SJSA1 (cell line): ENCODE results near the gene SLC35F4. TPM values are rescaled to one million over a fixed set of nuclear protein-coding genes. Genes with fewer than 3 reads are reported as not detected.

Source experiments
- DNase-seq, 2 experiments: peaks; one replicate each; pipeline ENCODE4 v3.0.0-alpha.2; 2015 to 2020; ENCODE audit warnings: low spot score in 2 of 2, low read depth in 1 of 2
- H3K27ac ChIP-seq: fragments of 250-450 bp; sonication (Bioruptor Pico); 2 replicates; pipeline ENCODE4 v1.5.1; 2020; ENCODE audit warnings: mild to moderate bottlenecking, moderate library complexity
- H3K27me3 ChIP-seq: fragments of 250-450 bp; sonication (Bioruptor Pico); replicated peaks from 2 replicates; pipeline ENCODE4 v1.5.1; 2020; ENCODE audit warnings: mild to moderate bottlenecking, moderate library complexity
- H3K36me3 ChIP-seq: fragments of 250-450 bp; sonication (Bioruptor Pico); 2 replicates; pipeline ENCODE4 v1.5.1; 2020; ENCODE audit warnings: mild to moderate bottlenecking
- H3K4me1 ChIP-seq: fragments of 250-450 bp; sonication (Bioruptor Pico); replicated peaks from 2 replicates; pipeline ENCODE4 v1.6.1; 2021; ENCODE audit warnings: mild to moderate bottlenecking
- H3K4me3 ChIP-seq: fragments of 250-450 bp; sonication (Bioruptor Pico); 2 replicates; pipeline ENCODE4 v1.5.1; 2020; ENCODE audit warnings: mild to moderate bottlenecking
- H3K9me3 ChIP-seq: fragments of 250-450 bp; sonication (Bioruptor Pico); replicated peaks from 2 replicates; pipeline ENCODE4 v1.5.1; 2020; ENCODE audit warnings: mild to moderate bottlenecking
- total RNA-seq: library from RNA; depleted of rRNA; stranded (reverse); fragments of >200 nt; shearing (Covaris generic); gene quantifications from 2 replicates; pipeline ENCODE4 v1.2.3, GENCODE V29; 2014; rRNA removed

Gene SLC35F4
- total RNA-seq, result not detected in 2 replicates

DNA sequence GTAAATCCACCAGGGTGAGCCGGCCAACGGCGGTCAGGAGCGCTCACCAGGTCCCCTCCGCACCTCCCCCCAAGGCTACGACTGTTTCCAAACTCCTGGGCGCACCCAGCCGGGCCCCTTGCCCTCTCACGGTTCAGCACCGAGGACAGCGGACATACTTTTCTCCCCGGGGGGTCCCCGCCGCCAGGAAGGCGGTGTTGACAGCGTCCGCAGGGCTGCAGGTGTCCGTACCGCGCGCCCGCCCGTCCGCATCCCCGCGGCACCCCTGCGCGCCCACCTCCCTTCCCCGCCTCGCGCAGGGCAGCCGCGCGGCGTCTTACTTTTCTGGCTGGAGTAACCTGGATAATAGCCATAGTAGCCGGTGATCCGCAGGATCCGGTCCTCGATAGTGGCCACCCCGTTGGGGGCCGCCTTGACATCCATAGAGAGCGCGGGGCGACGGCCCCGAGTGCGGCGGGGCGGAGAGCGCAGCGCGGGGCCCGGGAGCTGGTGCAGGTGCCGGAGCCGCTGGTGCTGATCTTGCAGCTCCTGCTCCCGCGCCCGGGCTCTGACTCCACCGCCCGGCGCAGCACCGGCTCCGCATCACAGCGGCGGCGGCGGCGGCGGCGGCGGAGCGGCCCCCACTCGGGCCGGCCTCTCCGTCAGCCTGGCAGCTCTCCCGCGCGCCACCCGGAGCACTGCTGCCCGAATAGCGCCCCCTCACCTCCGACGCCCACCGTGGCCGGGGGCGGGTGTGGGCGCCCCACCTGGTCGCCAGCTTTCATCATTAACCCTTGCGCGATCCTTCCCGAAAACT lies at the start of gene SLC35F4:
Gene SLC35F4, minus strand, starts transcription at position 690 of the 796 bp plus-strand sequence.
- Histone ChIP-seq H3K27me3 (peaks cover 21% of the 10 kb centered on the region), H3K9me3 (no peaks in the 10 kb centered on the region; the same call in 1 of the 2 replicates), H3K36me3 (no peaks in the 10 kb centered on the region), H3K4me1 (no peaks in the 10 kb centered on the region), H3K4me3 (no peak within 1 kb of the TSS), H3K27ac (no peak within 1 kb of the TSS)
- no peak for DNase-seq

DNA sequence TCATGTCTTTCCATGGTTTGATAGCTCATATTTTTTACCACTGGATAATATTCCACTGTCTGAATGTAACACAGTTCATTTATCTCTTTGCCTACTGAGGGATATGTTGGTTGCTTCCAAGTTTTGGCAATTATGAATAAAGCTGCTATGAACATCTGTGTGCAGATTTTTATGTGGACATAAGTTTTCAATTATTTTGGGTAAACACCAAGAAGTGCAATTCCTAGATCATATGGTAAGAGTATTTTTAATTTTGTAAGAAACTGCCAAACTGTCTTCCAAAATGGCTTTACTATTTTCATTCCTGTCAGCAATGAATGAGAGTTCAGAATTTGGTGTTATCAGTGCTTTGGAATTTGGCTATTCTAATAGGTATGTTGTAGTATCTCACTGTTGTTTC lies 43.7 kb upstream of the SLC35F4 start:
- H3K4me3 ChIP-seq, result no peak overlapping the region
- no peaks in the 10 kb centered on the region for H3K27me3 ChIP-seq
- H3K9me3 ChIP-seq, result no peaks in the 10 kb centered on the region
- no peaks in the 10 kb centered on the region for H3K36me3 ChIP-seq
- no peak for DNase-seq
- no peak overlapping the region for H3K27ac ChIP-seq
- no peaks in the 10 kb centered on the region for H3K4me1 ChIP-seq

DNA sequence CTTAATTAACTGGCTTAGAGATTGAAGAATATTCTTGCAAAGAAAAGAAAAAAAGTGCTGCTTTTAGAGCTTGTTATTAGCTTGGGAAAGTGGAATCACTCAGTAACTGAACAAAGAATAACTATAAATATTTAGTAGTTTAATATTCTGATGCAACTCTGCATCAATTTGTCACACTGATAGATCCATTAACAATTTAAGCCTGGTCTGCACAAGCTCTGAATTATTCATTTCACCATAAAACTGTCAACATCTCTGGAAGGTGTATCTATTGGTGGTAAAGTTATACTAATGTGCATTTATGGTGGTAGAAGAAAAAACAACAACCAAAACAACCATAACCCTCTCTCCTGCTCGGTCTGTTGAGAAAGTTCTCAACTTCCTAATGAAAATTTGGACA lies 38.1 kb upstream of the SLC35F4 start:
- H3K4me3 ChIP-seq, result no peak overlapping the region
- no peak for DNase-seq
- H3K27me3 ChIP-seq, result 0 out of 2 replicates have a peak, but pooled peaks cover 4% of the 10 kb centered on the region
- H3K27ac ChIP-seq, result no peak overlapping the region
- no peaks in the 10 kb centered on the region for H3K36me3 ChIP-seq
- no peaks in the 10 kb centered on the region for H3K9me3 ChIP-seq
- no peaks in the 10 kb centered on the region for H3K4me1 ChIP-seq

DNA sequence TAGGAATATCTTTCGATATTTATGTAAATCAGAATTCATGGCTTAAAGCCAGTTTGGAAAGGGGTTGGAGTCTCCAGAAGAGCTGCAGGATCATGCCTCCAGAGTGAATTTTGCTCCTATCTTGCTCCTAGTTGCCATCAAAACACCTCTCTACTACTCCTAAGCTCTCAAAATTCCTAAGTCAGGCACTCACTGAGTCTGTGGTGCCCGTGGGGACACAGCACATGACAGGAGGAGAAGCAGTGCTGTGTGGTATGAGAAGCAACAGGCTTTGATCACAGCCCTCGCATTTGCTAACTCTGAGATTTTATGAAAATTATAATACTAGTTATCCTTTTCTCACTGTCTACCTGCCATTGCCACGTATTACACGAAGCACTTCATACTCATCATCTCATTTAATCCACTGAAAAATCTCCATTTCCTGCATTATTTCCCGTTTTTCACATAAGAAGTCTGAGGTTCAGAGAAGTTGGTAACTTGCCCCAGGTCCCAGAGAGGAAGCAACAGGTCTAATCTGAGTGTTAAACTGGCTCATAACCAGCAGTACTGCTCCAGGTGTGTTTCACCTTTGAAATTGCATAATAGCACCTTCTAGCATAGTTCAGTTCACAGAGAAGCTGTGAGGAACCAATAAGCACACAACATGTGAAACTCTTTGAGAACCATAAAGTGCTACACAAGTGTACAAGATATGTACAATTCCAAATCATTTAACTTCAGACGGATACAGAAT lies 33.1 kb upstream of the SLC35F4 start:
- DNase-seq, result no peak

DNA sequence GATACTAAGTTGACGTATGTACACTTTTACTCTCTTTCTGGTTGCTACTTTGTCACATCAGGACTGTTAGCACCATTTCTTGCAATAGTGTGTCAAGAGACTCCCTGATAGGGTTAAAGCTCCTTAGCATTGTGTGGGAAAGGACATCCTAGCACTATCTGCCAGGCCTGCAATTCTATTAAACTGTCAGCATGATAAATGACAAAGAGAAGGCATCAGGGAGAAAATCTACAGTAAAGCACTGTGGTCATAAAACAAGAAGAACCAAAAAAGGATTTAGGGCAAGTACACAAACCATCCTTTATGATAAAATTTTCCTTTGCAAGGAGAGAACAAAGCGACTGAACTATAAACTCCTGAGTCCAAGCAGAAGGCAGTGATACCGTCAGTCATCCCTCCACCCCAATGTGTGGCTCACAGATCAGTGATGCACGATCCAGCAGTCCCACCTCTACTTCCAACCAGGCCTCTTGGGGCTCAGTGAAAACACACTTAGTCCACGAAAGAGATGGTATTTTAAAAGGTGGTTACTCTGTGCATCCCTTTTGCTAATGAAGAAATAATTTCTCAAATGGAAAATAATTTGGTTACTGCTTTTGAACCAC lies 31.4 kb upstream of the SLC35F4 start:
- no peaks in the 10 kb centered on the region for H3K36me3 ChIP-seq
- 0 out of 2 replicates have a peak, but pooled peaks cover 4% of the 10 kb centered on the region for H3K27me3 ChIP-seq
- no peak for DNase-seq
- no peaks in the 10 kb centered on the region for H3K4me1 ChIP-seq
- no peaks in the 10 kb centered on the region for H3K9me3 ChIP-seq
- H3K4me3 ChIP-seq, result no peak overlapping the region
- H3K27ac ChIP-seq, result no peak overlapping the region

More for the DNA sequence above, 33.1 kb upstream of the SLC35F4 start:
- no peaks in the 10 kb centered on the region for H3K9me3 ChIP-seq
- no peaks in the 10 kb centered on the region for H3K4me1 ChIP-seq
- 0 out of 2 replicates have a peak, but pooled peaks cover 4% of the 10 kb centered on the region for H3K27me3 ChIP-seq
- H3K27ac ChIP-seq, result no peak overlapping the region
- no peak overlapping the region for H3K4me3 ChIP-seq
- H3K36me3 ChIP-seq, result no peaks in the 10 kb centered on the region

DNA sequence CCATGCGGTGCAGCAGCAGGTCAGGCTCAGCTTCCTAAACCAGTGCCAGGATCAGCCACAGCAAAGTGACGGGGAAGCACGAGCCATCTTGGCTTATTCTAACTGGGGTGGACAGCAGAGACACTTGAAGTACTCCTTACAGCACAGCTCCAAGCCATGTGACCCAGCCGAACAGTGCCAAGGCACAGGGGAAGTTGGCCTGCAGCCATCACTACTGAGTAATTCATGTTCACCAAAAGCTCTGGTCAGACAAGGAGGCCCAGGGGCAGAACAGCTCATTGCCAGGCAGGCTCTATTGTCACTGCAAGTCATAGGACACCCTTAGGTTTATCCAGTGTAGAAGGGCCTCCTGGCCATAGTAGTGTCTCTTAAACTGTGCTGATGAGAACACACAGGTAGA lies 23.4 kb upstream of the SLC35F4 start:
- Histone ChIP-seq H3K27me3 (no peaks in the 10 kb centered on the region; the same call in 1 of the 2 replicates), H3K9me3 (no peaks in the 10 kb centered on the region), H3K27ac (no peak overlapping the region), H3K36me3 (no peaks in the 10 kb centered on the region), H3K4me1 (no peaks in the 10 kb centered on the region), H3K4me3 (no peak overlapping the region)
- no peak for DNase-seq

DNA sequence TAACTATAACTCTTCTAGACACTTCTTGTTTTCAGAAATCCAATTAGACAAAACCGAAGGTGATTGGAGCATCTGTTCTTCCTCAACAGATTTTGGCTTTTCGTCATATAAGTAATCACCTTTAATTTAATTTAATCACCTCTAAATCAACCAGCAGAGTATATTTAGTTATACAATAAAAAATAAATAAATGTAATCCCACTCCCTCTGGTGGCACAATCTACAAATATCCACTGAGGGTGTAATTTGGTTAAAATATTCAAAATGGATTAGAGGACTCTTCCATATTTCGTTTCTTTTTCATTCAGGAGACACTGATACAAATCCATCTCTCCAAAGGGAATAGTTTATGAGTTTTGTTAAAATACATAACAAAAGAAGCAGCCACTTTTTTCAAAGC lies 18.3 kb upstream of the SLC35F4 start:
- Histone ChIP-seq H3K4me3 (no peak overlapping the region), H3K36me3 (no peaks in the 10 kb centered on the region), H3K4me1 (no peaks in the 10 kb centered on the region), H3K27me3 (no peaks in the 10 kb centered on the region; the same call in 1 of the 2 replicates), H3K9me3 (no peaks in the 10 kb centered on the region), H3K27ac (no peak overlapping the region)
- DNase-seq, result no peak

DNA sequence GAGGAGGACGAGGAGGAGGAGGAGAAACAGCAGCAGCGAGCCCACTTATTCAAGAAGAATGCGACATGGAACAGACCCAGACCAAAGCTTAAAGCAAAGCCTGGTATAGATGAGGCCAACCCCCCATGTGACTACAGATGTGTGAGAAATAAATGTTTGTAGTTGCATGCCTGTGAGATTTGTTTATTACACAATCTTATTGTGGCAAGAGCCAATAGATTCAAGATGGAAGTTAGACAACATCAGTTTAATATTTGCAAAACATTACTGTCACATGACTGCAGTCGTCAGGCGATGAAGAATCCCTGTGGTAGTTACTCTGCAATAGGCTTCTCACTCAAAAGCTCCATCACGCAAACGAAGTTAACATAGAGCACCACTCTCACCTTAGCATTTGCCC lies 17.2 kb upstream of the SLC35F4 start:
- DNase-seq, result no peak
- H3K27me3 ChIP-seq, result no peaks in the 10 kb centered on the region; the same call in 1 of the 2 replicates
- no peaks in the 10 kb centered on the region for H3K9me3 ChIP-seq
- no peak overlapping the region for H3K27ac ChIP-seq
- H3K36me3 ChIP-seq, result no peaks in the 10 kb centered on the region
- H3K4me3 ChIP-seq, result no peak overlapping the region
- H3K4me1 ChIP-seq, result no peaks in the 10 kb centered on the region

DNA sequence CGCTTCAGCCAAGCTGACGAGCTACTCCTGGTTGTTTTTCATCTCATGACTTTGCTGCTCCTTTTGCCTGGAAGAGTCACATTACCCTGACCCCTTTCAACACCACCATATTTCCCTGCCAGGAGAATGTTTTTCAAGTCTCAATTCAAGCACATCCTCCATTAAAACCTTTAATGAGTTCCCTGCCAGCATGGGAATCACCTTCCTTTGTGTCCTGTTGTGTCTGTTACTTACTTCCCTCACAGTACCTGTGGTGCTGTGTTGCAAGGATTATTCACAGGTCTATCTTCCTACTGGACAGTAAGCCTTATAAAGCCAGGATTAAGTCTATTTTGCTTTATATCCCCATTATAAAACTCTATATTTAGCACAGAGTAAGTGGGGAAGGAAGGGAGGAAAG lies 13.6 kb upstream of the SLC35F4 start:
- no peaks in the 10 kb centered on the region for H3K27me3 ChIP-seq
- DNase-seq, result no peak
- no peaks in the 10 kb centered on the region for H3K9me3 ChIP-seq
- no peaks in the 10 kb centered on the region for H3K36me3 ChIP-seq
- H3K27ac ChIP-seq, result no peak overlapping the region
- H3K4me3 ChIP-seq, result no peak overlapping the region
- H3K4me1 ChIP-seq, result no peaks in the 10 kb centered on the region

DNA sequence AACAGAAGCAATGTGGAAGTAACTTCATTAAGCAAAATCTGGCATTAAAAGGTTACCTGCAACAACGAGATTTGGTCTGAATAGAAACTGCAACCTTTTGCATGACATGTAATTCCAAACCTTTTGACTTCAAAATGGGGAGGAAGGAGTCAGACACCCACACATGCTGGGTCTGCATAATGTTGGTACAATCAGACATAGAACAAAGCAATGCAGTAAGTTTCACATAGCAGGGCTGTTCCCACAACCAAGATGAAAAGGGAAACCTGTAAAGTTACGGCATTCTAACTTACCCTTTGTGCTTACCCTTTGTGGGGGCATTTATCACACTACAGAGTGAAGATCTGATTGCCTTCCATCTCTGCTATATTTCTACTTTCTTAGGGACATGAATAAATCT lies 10.1 kb upstream of the SLC35F4 start:
- no peaks in the 10 kb centered on the region for H3K27me3 ChIP-seq
- no peaks in the 10 kb centered on the region for H3K36me3 ChIP-seq
- H3K4me1 ChIP-seq, result no peaks in the 10 kb centered on the region
- no peaks in the 10 kb centered on the region for H3K9me3 ChIP-seq
- DNase-seq, result no peak
- no peak overlapping the region for H3K27ac ChIP-seq
- H3K4me3 ChIP-seq, result no peak overlapping the region

DNA sequence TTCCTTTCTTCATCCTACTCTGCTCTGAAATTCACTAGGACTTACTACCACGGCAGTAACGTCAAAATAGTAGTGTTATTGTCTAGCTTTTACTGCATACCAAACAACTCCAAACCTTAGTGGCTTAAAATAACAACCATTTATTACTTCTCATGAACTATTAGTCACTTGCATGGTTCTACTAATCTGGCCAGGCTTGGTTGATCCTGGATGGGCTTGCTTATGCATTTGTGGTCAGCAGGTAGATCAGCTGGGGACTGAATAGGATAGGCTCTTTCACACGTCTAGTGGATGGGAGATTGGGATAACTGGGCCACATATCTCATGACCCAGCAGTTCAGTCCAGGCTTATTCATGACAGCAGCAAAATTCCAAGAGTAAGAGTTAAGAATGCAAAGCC lies 9.4 kb upstream of the SLC35F4 start:
- Histone ChIP-seq H3K9me3 (no peaks in the 10 kb centered on the region), H3K4me3 (no peak overlapping the region), H3K27me3 (no peaks in the 10 kb centered on the region), H3K27ac (no peak overlapping the region), H3K36me3 (no peaks in the 10 kb centered on the region), H3K4me1 (no peaks in the 10 kb centered on the region)
- no peak for DNase-seq

DNA sequence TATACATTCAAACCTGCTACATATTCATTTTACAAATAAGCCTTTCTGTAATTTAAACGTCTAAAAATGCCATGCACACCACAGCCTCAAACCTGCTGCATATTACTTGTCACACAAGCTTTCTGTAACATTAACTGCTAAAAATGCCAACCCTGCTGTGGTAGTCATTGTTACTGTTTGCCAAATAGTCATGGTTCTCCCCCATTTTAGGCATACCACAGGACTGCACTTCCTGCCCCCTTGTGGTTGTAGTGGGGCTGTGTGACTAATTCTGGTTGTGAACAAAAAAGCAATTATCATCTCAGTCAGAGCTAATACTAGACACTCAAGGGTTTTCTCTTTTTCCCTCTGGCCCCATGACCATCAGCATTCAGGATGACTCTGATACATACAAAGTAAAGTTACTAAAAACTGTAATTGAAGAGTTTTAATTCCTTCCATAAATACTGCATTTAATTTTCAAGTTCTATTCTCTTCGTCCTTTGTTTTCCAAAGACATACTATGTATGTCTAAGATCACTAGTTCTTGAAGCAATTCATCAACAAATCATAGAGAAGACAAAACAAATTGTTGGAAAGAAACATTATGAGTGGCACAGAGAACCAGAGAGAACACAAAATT lies 5.7 kb upstream of the SLC35F4 start:
- H3K4me3 ChIP-seq, result no peak overlapping the region
- DNase-seq, result peak in 1 of 2 experiments; percentile 3
- H3K36me3 ChIP-seq, result no peaks in the 10 kb centered on the region
- no peaks in the 10 kb centered on the region; the same call in 1 of the 2 replicates for H3K27me3 ChIP-seq
- H3K4me1 ChIP-seq, result no peaks in the 10 kb centered on the region
- no peak overlapping the region for H3K27ac ChIP-seq
- H3K9me3 ChIP-seq, result no peaks in the 10 kb centered on the region

DNA sequence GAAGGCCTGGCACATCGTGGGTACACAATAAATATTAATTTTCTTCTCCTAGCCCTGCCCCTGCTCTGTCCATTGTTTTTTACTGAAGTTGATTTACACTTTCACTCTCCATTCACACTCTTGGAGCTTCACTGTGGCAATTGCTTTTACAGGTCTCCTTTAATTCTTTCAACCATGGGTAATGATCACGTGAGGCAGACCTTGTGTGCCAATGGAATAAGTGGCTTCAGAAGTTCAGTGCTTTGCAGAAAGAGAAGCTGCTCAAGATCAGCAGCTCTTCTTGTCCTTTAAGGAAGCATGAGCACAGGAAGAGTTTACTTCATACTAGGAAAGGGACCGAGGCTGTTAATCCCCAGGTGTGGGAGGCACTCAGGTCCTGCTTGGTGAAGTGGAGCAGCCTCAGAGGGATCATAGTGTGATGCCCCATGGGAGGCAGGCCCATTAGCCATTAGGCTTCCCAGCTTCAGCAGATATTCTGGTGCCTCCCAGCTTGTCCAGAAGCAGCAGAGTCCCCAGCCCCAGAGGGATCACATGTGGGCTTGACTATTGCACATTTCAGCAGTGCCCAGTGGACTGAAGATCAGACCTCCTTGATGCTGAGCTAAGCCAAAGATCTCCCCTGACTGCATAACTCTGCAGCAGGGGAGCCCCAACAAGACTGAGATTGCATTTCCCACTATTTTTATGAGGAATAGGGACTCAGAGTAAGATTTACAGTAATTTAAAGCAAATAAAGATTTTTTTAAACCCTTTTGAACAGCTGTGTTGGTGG lies 5.0 kb upstream of the SLC35F4 start:
- Histone ChIP-seq H3K27me3 (peaks cover 6% of the 10 kb centered on the region), H3K4me1 (no peaks in the 10 kb centered on the region), H3K36me3 (no peaks in the 10 kb centered on the region), H3K4me3 (no peak overlapping the region), H3K27ac (no peak overlapping the region), H3K9me3 (no peaks in the 10 kb centered on the region)
- DNase-seq, result no peak
